OCI-LY7 (cell line): ENCODE measurements around the gene DDX11.

Experiments
- EZH2phosphoT487 ChIP-seq: fragments of 200-600 bp; sonication (generic); IDR thresholded peaks from 2 replicates; pipeline ENCODE4 v1.6.1; 2018; ENCODE audit warnings: low read depth, borderline replicate concordance, mild to moderate bottlenecking, mixed run types, antibody characterized with exemption, low read length, moderate library complexity, mixed read lengths
- TF ChIP-seq, protein P1 (sequence below): fragments of 200-600 bp; sonication (generic); conservative IDR thresholded peaks from 2 replicates; pipeline ENCODE4 v1.5.1; 2014; ENCODE audit warnings: mild to moderate bottlenecking, antibody characterized with exemption, low read length, moderate library complexity, mixed read lengths

DNA sequence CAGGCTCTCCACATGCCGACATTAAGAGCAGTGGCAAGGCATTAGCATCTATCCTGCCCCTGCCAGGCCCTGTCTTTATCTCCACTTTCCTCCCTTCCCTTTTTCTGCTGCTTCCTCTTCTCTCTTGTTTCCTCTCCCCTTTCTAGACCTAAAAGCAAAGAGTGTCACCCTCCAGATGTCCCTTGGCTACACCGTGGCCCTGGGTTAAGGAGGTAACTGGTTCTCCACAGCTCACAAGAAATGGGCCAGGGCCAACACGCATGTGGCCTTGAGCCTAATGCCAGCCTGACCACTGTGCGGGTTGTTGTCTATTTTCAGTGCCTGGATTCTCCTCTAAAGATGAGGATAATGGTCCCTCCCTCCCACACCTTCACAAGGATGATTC is 41.7 kb upstream of the DDX11 start:
- TF ChIP-seq, protein P1, sequence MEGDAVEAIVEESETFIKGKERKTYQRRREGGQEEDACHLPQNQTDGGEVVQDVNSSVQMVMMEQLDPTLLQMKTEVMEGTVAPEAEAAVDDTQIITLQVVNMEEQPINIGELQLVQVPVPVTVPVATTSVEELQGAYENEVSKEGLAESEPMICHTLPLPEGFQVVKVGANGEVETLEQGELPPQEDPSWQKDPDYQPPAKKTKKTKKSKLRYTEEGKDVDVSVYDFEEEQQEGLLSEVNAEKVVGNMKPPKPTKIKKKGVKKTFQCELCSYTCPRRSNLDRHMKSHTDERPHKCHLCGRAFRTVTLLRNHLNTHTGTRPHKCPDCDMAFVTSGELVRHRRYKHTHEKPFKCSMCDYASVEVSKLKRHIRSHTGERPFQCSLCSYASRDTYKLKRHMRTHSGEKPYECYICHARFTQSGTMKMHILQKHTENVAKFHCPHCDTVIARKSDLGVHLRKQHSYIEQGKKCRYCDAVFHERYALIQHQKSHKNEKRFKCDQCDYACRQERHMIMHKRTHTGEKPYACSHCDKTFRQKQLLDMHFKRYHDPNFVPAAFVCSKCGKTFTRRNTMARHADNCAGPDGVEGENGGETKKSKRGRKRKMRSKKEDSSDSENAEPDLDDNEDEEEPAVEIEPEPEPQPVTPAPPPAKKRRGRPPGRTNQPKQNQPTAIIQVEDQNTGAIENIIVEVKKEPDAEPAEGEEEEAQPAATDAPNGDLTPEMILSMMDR: no peak
- TF ChIP-seq EZH2phosphoT487: no peak
